ENCODE results near the gene CRYBA1. TPM values are rescaled to one million over a fixed set of nuclear protein-coding genes. Genes with fewer than 3 reads are reported as not detected.

CRYBA1 gene
- total RNA-seq, 1 experiment from 2014 or later = not detected

- Mint-ChIP-seq H3K9me3 (ENCODE audit: low read depth, unreplicated experiment) (no peaks in the 10 kb centered on the region), H3K27ac (ENCODE audit: unreplicated experiment) (no peak overlapping the region), H3K4me1 (ENCODE audit: low read depth, unreplicated experiment) (peaks cover 9% of the 10 kb centered on the region), H3K4me3 (ENCODE audit: low read depth, unreplicated experiment) (no peak overlapping the region), H3K36me3 (ENCODE audit: insufficient read depth, unreplicated experiment) (no peaks in the 10 kb centered on the region), H3K27me3 (ENCODE audit: unreplicated experiment) (no peaks in the 10 kb centered on the region)
- no peak for DNase-seq
- no peak for TF ChIP-seq CTCF (IDR thresholded peaks at IDR 0.05; ENCODE audit: unreplicated experiment)
- intact Hi-C loops (cut with micrococcal nuclease; ENCODE audit: unreplicated experiment) = no loop called here
- BruUV-seq (replicated peaks) = no TSS peak
- CTCF ChIA-PET = interaction anchor here (1.2 kb wide), 1 partner anchor 50 kb away, joined by 3 read pairs; no protein-coding TSS in a partner anchor
These were observed 3.9 kb upstream of the CRYBA1 start for GRCh38 chr17:29242790-29243189.

DNA sequence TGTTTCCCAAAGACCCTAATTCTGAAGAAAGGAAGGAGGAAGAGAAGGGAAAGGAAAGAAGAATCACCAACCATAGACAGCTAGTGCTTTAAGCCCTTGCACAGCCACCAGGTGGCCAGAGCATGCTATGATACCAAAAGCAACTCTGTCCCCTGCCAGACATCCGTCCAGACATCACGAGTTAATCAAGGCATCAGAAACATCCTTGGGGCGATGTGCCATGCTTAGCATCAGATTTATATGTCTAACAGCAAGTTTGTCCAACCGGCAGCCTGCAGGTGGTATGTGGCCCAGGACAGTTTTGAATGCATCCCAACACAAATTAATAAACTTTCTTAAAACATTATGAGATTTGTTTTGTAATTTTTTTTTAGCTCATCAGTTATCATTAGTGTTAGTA, 2.9 kb upstream of the CRYBA1 start:
- no peak for TF ChIP-seq CTCF (IDR thresholded peaks at IDR 0.05; ENCODE audit: unreplicated experiment)
- Mint-ChIP-seq H3K27ac (ENCODE audit: unreplicated experiment) (no peak overlapping the region), H3K27me3 (ENCODE audit: unreplicated experiment) (no peaks in the 10 kb centered on the region), H3K4me3 (ENCODE audit: low read depth, unreplicated experiment) (no peak overlapping the region), H3K9me3 (ENCODE audit: low read depth, unreplicated experiment) (no peaks in the 10 kb centered on the region), H3K4me1 (ENCODE audit: low read depth, unreplicated experiment) (peaks cover 9% of the 10 kb centered on the region), H3K36me3 (ENCODE audit: insufficient read depth, unreplicated experiment) (no peaks in the 10 kb centered on the region)
- CTCF ChIA-PET = interaction anchor here (0.7 to 0.9 kb wide), 2 partner anchors 94 to 120 kb away, joined by 3 read pairs; no protein-coding TSS in a partner anchor
- DNase-seq = peak; percentile 14
- no TSS peak for BruUV-seq (replicated peaks)
- intact Hi-C loops (cut with micrococcal nuclease; ENCODE audit: unreplicated experiment) = no loop called here

GRCh38 chr17:29245401-29245800, 1.3 kb upstream of the CRYBA1 start:
- no peaks in the 10 kb centered on the region for H3K36me3 Mint-ChIP-seq (ENCODE audit: insufficient read depth, unreplicated experiment)
- H3K9me3 Mint-ChIP-seq (ENCODE audit: low read depth, unreplicated experiment) = no peaks in the 10 kb centered on the region
- no peak overlapping the region for H3K4me3 Mint-ChIP-seq (ENCODE audit: low read depth, unreplicated experiment)
- DNase-seq = no peak
- intact Hi-C loops (cut with micrococcal nuclease; ENCODE audit: unreplicated experiment) = no loop called here
- CTCF ChIA-PET = no interaction called here
- H3K4me1 Mint-ChIP-seq (ENCODE audit: low read depth, unreplicated experiment) = peaks cover 6% of the 10 kb centered on the region
- no peak overlapping the region for H3K27ac Mint-ChIP-seq (ENCODE audit: unreplicated experiment)
- no TSS peak for BruUV-seq (replicated peaks)
- no peaks in the 10 kb centered on the region for H3K27me3 Mint-ChIP-seq (ENCODE audit: unreplicated experiment)
- TF ChIP-seq CTCF (IDR thresholded peaks at IDR 0.05; ENCODE audit: unreplicated experiment) = no peak

DNA sequence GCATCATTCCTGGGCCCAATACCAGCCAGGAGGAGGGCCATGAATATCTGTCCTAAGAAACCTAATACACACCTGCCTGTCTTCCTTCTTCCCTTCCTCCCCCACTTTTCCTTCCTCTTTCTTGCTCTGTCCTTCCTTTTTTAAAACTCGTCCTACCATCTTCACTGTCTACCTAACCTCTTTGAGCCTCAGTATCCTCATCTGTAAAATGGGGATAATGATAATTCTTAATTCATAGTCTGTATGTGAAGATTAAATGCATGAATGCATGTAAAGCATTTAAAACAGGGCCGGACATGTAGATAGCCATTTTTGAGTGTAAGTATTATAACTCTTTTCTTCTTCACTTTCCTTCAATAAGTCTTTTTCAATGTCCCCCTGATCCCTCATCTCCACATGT, 560 bp downstream of the CRYBA1 start:
- Mint-ChIP-seq H3K27ac (ENCODE audit: unreplicated experiment) (no peak overlapping the region), H3K4me1 (ENCODE audit: low read depth, unreplicated experiment) (no peaks in the 10 kb centered on the region), H3K4me3 (ENCODE audit: low read depth, unreplicated experiment) (no peak overlapping the region), H3K36me3 (ENCODE audit: insufficient read depth, unreplicated experiment) (no peaks in the 10 kb centered on the region), H3K27me3 (ENCODE audit: unreplicated experiment) (no peaks in the 10 kb centered on the region), H3K9me3 (ENCODE audit: low read depth, unreplicated experiment) (no peaks in the 10 kb centered on the region)
- intact Hi-C loops (cut with micrococcal nuclease; ENCODE audit: unreplicated experiment) = no loop called here
- CTCF ChIA-PET = no interaction called here
- TF ChIP-seq CTCF (IDR thresholded peaks at IDR 0.05; ENCODE audit: unreplicated experiment) = no peak
- DNase-seq = no peak
- no TSS peak for BruUV-seq (replicated peaks)

Data from Calu3 (cell line).